Ovary (tissue), 3 donors: Measurements from ENCODE around the gene STEAP4.

Experiments
- CTCF ChIP-seq, 3 donors: fragments of 450-650 bp in 2 of 3; fragments of 200-600 bp in 1 of 3; IDR thresholded peaks; one replicate each; pipeline versions ENCODE4 v1.5.1 to v1.8.0; 2016 to 2022; ENCODE audit warnings: antibody characterized with exemption in 3 of 3, mild to moderate bottlenecking in 1 of 3
- EP300 ChIP-seq: sonication (generic); formaldehyde crosslinking; IDR thresholded peaks from one replicate; pipeline ENCODE4 v1.6.1; 2017; ENCODE audit warnings: antibody characterized with exemption
- POLR2A ChIP-seq: fragments of 450-650 bp; IDR thresholded peaks from one replicate; pipeline ENCODE4 v1.6.1; 2017; ENCODE audit warnings: antibody characterized with exemption, mild to moderate bottlenecking, moderate library complexity
- donor health status: DM: no; HTN: no; CAD: no.

GRCh38 chr7:88331322-88331721, 24.6 kb upstream of the STEAP4 start:
- no peak for TF ChIP-seq CTCF (IDR thresholded peaks at IDR 0.05)
- TF ChIP-seq POLR2A, result no peak
- no peak for TF ChIP-seq EP300
